HG03196 (cell line): ENCODE data around the gene PIK3R5.
"Not testable (repeated sequence)": the region's sequence is repeated elsewhere in the genome, so short reads cannot be mapped to it uniquely, and the experiment has no call there.

ENCODE experiments used
- ATAC-seq: cut with Tn5 transposase; IDR thresholded peaks from one replicate; pipeline ENCODE4 v1.9.1; 2021; ENCODE audit not compliant: unreplicated experiment

Gene PIK3R5

GRCh38 chr17:8885163-8885966 lies 80.1 kb downstream of the PIK3R5 start:
- ATAC-seq = not testable (repeated sequence)

GRCh38 chr17:8884336-8884990 lies 81.0 kb downstream of the PIK3R5 start:
- no peak for ATAC-seq

DNA sequence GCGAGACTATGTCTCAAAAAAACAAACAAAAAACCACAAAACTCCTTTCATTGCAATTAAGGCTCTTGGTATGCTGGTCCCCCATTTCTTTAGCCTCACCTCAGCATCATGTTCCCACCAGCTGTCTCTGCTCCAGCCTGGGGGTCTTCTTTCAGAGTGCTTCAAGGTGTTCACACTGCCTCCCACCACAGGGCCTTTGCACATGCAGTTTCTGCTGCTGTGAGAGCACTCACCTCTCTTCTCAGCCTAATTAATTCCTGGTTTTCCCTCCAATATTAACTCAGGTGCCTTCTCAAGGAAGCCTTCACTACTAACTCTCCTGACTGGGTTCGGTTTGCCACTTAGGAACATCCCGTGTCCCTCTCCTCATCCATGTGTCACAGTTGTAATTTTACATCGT lies 82.2 kb downstream of the PIK3R5 start:
- ATAC-seq = no peak

GRCh38 chr17:8881606-8882005 lies 83.9 kb downstream of the PIK3R5 start:
- no peak for ATAC-seq

DNA sequence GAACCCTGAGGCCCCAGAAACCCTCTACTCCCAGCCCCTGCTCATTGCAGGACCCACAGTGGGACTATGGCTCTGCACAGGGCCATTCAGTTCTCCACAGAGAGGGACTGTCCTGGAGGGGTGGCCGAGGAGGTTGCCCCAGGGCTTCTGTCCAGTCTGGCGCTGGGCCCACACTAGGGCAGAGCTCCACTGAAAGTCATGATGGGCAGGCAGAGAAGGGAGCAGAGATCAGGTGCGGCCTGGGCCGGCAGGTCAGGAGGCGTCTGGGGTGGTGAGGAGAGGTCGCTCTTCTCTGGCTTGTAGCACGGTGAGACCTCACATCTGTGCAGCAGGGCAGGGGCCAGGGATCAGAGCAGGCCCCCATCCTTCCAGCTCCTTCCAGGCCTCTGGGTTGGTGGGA lies 85.0 kb downstream of the PIK3R5 start:
- no peak for ATAC-seq

DNA sequence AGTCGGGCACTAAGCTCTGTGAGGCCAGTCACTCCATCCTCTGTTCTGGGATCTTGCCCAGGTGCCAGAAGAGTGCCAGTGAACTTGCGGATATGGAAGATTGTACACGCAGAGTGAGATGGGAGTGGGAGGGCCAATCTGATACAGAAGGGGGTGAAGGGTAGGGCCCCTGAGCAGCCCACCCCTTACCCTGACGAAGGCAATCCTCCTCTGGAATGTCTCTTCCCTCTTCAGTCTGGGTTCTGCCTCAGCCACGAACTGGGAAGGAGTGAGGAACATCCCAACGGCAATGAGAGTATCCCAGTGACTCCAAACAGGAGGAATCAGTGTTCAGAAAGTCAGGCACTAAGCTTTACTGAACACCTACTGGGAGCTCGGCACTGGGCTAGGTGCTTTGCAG lies 86.1 kb downstream of the PIK3R5 start:
- ATAC-seq = no peak

GRCh38 chr17:8877984-8878383 lies 87.5 kb downstream of the PIK3R5 start:
- no peak for ATAC-seq

- no peak for ATAC-seq
These were observed 89.5 kb downstream of the PIK3R5 start for GRCh38 chr17:8875957-8876356.

DNA sequence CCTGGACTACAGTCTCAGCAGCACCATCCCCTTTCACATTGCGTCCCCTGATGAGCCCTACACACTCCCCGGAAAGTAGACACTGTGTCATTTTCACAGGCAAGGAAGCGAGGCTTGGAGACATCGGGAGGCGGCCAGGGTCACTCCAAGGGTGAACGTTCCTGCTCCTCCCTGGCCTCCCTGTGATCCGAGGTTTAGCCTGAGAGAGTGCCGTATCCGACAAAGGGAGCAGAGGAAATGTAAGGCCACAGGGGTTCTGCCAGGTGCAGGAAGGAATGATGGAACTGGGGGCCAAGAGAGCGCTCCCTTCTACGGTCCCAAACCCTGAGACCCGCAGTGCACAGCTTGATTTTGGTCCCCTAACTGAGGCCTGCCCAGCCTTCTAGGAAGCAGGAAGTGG lies 90.1 kb downstream of the PIK3R5 start:
- ATAC-seq = no peak

GRCh38 chr17:8873801-8874715 lies 91.4 kb downstream of the PIK3R5 start:
- no peak for ATAC-seq

DNA sequence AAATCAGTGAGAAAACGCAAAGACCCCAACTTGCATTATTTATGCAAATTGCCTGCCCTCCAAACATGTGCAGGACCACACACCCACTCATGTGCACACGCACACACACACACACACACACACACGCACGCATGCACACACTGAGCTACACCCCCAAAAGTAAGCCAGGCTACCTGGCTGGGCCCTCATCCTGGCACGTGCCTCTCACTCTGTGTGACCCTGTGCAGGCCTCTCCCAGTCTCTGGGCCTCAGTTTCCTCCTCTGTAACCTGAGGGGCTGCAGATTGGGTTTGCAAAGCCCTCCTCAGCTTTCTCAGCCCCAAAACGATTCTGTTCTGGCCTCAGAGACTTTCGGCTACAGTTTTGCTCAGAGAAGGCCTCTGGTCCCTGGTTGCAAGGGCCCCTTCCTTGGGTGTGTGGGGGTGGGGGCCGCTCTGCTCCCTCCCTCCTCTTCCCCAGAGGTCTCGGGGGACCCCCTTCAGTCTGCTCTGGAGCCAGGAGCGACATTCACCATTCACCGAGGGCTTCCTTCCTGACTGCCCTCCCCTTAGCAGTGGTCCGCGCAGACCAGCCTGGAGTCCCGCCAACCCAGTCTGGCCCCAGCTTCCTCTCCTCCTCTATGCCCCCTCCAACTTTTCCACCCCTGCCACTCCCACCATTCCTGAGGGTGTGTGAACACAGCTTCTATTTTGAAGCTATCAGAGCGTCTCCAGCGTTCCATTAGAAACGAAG lies 92.6 kb downstream of the PIK3R5 start:
- no peak for ATAC-seq

- ATAC-seq = no peak
These were observed 93.3 kb downstream of the PIK3R5 start for GRCh38 chr17:8872036-8872704.

DNA sequence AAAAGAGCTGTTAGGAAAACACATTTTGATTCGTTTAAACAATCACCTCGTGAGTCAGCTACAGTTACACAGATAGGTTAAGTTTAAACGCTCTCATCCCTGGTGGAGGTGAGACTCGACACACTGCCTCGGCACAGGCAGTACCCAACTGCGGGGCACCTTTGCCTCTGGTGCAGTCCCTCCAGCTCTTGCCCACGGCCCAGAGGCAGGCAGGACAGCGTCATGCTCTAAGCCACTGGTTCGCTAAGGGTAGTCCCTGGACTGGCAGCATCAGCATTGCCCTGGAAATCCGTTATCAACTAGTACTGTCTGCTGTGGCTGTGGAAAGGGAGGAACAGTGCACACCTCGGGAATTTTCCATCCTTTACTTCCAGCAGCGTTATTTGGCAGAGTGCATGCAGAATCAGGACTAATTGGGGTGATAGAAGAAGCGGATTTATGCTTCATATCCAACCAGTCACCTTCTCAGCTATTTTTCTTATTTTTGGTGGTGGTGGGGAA lies 94.4 kb downstream of the PIK3R5 start:
- ATAC-seq = no peak

DNA sequence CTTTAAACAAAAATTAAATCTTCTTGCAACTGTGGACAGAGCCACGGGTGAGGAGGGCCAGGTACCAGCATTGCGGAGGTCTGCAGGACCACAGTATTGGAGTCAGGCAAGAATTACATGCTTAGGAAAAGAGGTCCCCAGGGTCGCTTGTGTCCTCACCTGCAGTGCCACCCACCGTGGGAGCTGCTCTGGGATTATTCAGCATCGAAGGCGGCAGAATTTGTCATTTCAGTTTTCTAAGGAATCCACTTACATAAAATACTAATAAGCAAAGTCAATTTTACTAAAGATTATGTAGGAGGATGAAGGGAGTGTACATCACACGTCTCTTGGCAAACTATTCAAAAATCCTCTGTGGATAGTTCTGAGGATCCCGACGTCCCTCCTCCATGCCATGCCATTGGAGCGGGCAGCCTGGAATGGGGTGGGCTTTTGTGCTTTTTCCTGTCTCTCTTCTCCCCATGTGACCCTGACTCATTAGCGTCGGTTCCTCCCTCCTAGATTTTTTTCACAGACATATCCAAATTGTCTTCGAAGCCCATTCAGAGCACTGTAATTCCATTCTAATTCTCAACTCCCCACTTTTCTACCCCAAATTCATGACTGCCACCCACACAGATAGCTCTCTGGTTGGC lies 95.0 kb downstream of the PIK3R5 start:
- ATAC-seq = no peak

- no peak for ATAC-seq
These were observed 96.2 kb downstream of the PIK3R5 start for GRCh38 chr17:8869114-8869815.

DNA sequence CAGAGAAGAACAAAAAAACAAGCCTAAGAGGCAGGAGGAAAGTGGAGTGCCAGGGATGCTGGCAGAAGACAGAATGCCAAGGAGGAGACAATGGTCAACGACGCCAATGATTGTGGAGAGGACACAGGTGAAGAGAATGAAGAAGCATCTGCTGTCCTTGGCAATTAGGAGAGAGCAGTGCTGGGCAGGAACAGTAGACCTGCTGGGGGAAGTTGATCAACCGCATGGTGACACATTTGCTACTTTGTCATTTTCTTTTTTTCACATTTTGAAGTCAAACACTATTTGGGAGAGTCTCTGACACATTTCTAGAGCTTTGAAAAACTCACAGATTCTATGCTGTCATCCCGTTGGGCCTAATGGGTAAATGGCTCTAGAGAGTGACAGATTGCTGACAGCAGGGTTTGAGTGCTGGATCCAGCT lies 97.0 kb downstream of the PIK3R5 start:
- ATAC-seq = no peak

- no peak for ATAC-seq
These were observed 97.4 kb downstream of the PIK3R5 start for GRCh38 chr17:8868092-8868491.

- no peak for ATAC-seq
These were observed 98.0 kb downstream of the PIK3R5 start, which contains the start of gene PIK3R6 for GRCh38 chr17:8867361-8867981. Gene PIK3R6, minus strand, starts transcription at chr17:8867674. Its CDS starts 17,880 bp downstream, at chr17:8849794.
